H9 (cell line): ENCODE results near the gene SMARCA2. TPM values are rescaled to one million over a fixed set of nuclear protein-coding genes. Genes with fewer than 3 reads are reported as not detected.

Experiments
- DNase-seq: peaks from one replicate; pipeline ENCODE4 v3.0.0-alpha.2; 2017
- H2AFZ ChIP-seq: one replicate; pipeline ENCODE4 v1.6.1; 2013; ENCODE audit warnings: mild to moderate bottlenecking, low read length, control low read depth, moderate library complexity
- H2AK5ac ChIP-seq: 2 replicates; pipeline ENCODE4 v1.6.1; 2013; ENCODE audit warnings: low read length, control low read depth, mixed read lengths; ENCODE audit not compliant: insufficient read length
- H2BK120ac ChIP-seq: one replicate; pipeline ENCODE4 v1.6.1; 2013; ENCODE audit warnings: low read depth, mild to moderate bottlenecking, low read length, control low read depth, inconsistent platforms; ENCODE audit not compliant: poor library complexity, severe bottlenecking
- H2BK12ac ChIP-seq: 2 replicates; pipeline ENCODE4 v1.6.1; 2013; ENCODE audit warnings: low read length, control low read depth, mixed read lengths, low read depth; ENCODE audit not compliant: insufficient read length
- H2BK15ac ChIP-seq: 2 replicates; pipeline ENCODE4 v1.6.1; 2013; ENCODE audit warnings: low read depth, low read length, control low read depth
- H2BK20ac ChIP-seq: one replicate; pipeline ENCODE4 v1.6.1; 2013; ENCODE audit warnings: low read depth, mild to moderate bottlenecking, low read length, control low read depth, inconsistent platforms; ENCODE audit not compliant: poor library complexity, severe bottlenecking
- H2BK5ac ChIP-seq: 2 replicates; pipeline ENCODE4 v1.6.1; 2013; ENCODE audit warnings: low read length, control low read depth, mixed read lengths; ENCODE audit not compliant: insufficient read length
- H3K14ac ChIP-seq: 2 replicates; pipeline ENCODE4 v1.6.1; 2013; ENCODE audit warnings: low read length, control low read depth; ENCODE audit not compliant: insufficient read depth
- H3K18ac ChIP-seq: 2 replicates; pipeline ENCODE4 v1.6.1; 2013; ENCODE audit warnings: low read depth, mild to moderate bottlenecking, mixed read lengths, low read length, control low read depth; ENCODE audit not compliant: insufficient read length
- H3K23ac ChIP-seq: 2 replicates; pipeline ENCODE4 v1.6.1; 2013; ENCODE audit warnings: low read length, control low read depth, mixed read lengths, low read depth; ENCODE audit not compliant: insufficient read length
- H3K23me2 ChIP-seq: 2 replicates; pipeline ENCODE4 v1.6.1; 2013; ENCODE audit warnings: low read depth, mild to moderate bottlenecking, mixed read lengths, low read length, control low read depth; ENCODE audit not compliant: insufficient read length, poor library complexity, severe bottlenecking
- H3K27ac ChIP-seq: 2 replicates; pipeline ENCODE4 v1.5.1; 2013; ENCODE audit warnings: low read length, control low read depth, mixed read lengths, low read depth; ENCODE audit not compliant: insufficient read length
- H3K27me3 ChIP-seq: 2 replicates; pipeline ENCODE4 v1.6.1; 2013; ENCODE audit warnings: low read length, control low read depth, inconsistent platforms; ENCODE audit not compliant: insufficient read depth
- H3K4ac ChIP-seq: 2 replicates; pipeline ENCODE4 v1.6.1; 2013; ENCODE audit warnings: low read depth, mild to moderate bottlenecking, control low read depth, inconsistent platforms, low read length, moderate library complexity
- H3K4me1 ChIP-seq: 2 replicates; pipeline ENCODE4 v1.6.1; 2013; ENCODE audit warnings: low read length, control low read depth, inconsistent platforms; ENCODE audit not compliant: insufficient read depth
- H3K4me2 ChIP-seq: 2 replicates; pipeline ENCODE4 v1.6.1; 2013; ENCODE audit warnings: low read length, control low read depth, mixed read lengths; ENCODE audit not compliant: insufficient read length, insufficient read depth
- H3K56ac ChIP-seq: 2 replicates; pipeline ENCODE4 v1.6.1; 2013; ENCODE audit warnings: low read depth, mild to moderate bottlenecking, mixed read lengths, low read length, control low read depth; ENCODE audit not compliant: insufficient read length
- H3K79me1 ChIP-seq: 2 replicates; pipeline ENCODE4 v1.6.1; 2013; ENCODE audit warnings: low read depth, mild to moderate bottlenecking, moderate library complexity, low read length, control low read depth, inconsistent platforms; ENCODE audit not compliant: insufficient read depth, poor library complexity, severe bottlenecking
- H3K79me2 ChIP-seq: 2 replicates; pipeline ENCODE4 v1.6.1; 2013; ENCODE audit warnings: low read length, control low read depth, inconsistent platforms; ENCODE audit not compliant: insufficient read depth
- H3K9ac ChIP-seq: 2 replicates; pipeline ENCODE4 v1.6.1; 2013; ENCODE audit warnings: low read length, control low read depth, mixed read lengths; ENCODE audit not compliant: insufficient read length; ENCODE audit errors: extremely low read depth
- H3K9me3 ChIP-seq: one replicate; pipeline ENCODE4 v1.6.1; 2013; ENCODE audit warnings: low read depth, low read length, inconsistent platforms; ENCODE audit not compliant: control insufficient read depth
- H3T11ph ChIP-seq: one replicate; pipeline ENCODE4 v1.6.1; 2013; ENCODE audit warnings: mild to moderate bottlenecking, low read length, control low read depth, inconsistent platforms
- H4K20me1 ChIP-seq: one replicate; pipeline ENCODE4 v1.6.1; 2013; ENCODE audit not compliant: control insufficient read depth, insufficient read length, insufficient read depth
- H4K5ac ChIP-seq: 2 replicates; pipeline ENCODE4 v1.6.1; 2013; ENCODE audit warnings: low read depth, mild to moderate bottlenecking, mixed read lengths, low read length, control low read depth; ENCODE audit not compliant: insufficient read length
- H4K8ac ChIP-seq: replicated peaks from 2 replicates; pipeline ENCODE4 v1.6.1; 2013; ENCODE audit warnings: low read length, control low read depth, mixed read lengths, low read depth; ENCODE audit not compliant: insufficient read length
- H4K91ac ChIP-seq: 2 replicates; pipeline ENCODE4 v1.6.1; 2013; ENCODE audit warnings: low read depth, mild to moderate bottlenecking, moderate library complexity, mixed read lengths, low read length, control low read depth; ENCODE audit not compliant: insufficient read length
- H3K27ac Mint-ChIP-seq, 3 experiments: 2 replicates in 2 of 3; 3 replicates in 1 of 3; pipeline ENCODE4 v1.8.0; 2020 to 2021; ENCODE audit warnings: mixed read lengths in 3 of 3, mild to moderate bottlenecking in 1 of 3, moderate library complexity in 1 of 3
- H3K27me3 Mint-ChIP-seq: 2 replicates; pipeline ENCODE4 v1.8.0; 2021; ENCODE audit warnings: low read depth, mild to moderate bottlenecking, moderate library complexity, mixed read lengths
- H3K36me3 Mint-ChIP-seq, 3 experiments: 2 replicates in 2 of 3; 3 replicates in 1 of 3; pipeline ENCODE4 v1.8.0; 2020 to 2021; ENCODE audit warnings: low read depth in 3 of 3, mixed read lengths in 3 of 3; ENCODE audit not compliant: insufficient read depth in 1 of 3
- H3K4me1 Mint-ChIP-seq, 2 experiments: 2 replicates each; pipeline ENCODE4 v1.8.0; 2020; ENCODE audit warnings: mixed read lengths in 2 of 2
- H3K4me3 Mint-ChIP-seq, 2 experiments: 2 replicates in 1 of 2; 3 replicates in 1 of 2; pipeline ENCODE4 v1.8.0; 2020 to 2021; ENCODE audit warnings: mild to moderate bottlenecking in 2 of 2, mixed read lengths in 2 of 2, moderate library complexity in 1 of 2
- H3K9me3 Mint-ChIP-seq, 2 experiments: 2 replicates in 1 of 2; 3 replicates in 1 of 2; pipeline ENCODE4 v1.8.0; 2020; ENCODE audit warnings: mild to moderate bottlenecking in 2 of 2, mixed read lengths in 2 of 2, moderate library complexity in 1 of 2
- WGBS: extraction: QIAGEN DNeasy Blood & Tissue Kit; methylation state at CpG from one replicate; pipeline ENCODE4 v1.1.7; 2013; ENCODE audit warnings: missing lambda C conversion rate, low lambda C conversion rate, mixed read lengths; ENCODE audit not compliant: insufficient read length; ENCODE audit errors: extremely low coverage; 5-methylcytosine and 5-hydroxymethylcytosine counted together
- total RNA-seq: library from RNA; stranded (reverse); gene quantifications from 2 replicates; pipeline ENCODE4 v1.2.1, GENCODE V29; 2021
- TF ChIP-seq, protein P1 (sequence below): fragments of 200-600 bp; sonication (generic); conservative IDR thresholded peaks from 3 replicates; pipeline ENCODE4 v1.8.0; 2021; ENCODE audit warnings: antibody characterized with exemption, mild to moderate bottlenecking

SMARCA2 gene
- total RNA-seq, 1 experiment from 2014 or later = 15.3 TPM

GRCh38 chr9:2008372-2008771 lies 6.8 kb upstream of the SMARCA2 start:
- Histone ChIP-seq H3K79me1 (no peaks in the 10 kb centered on the region), H4K91ac (no peak overlapping the region), H2BK15ac (no peak overlapping the region), H3K23me2 (no peaks in the 10 kb centered on the region), H3K18ac (no peak overlapping the region), H3K79me2 (no peaks in the 10 kb centered on the region), H3K9me3 (no peaks in the 10 kb centered on the region), H4K20me1 (no peaks in the 10 kb centered on the region), H2AFZ (no peak overlapping the region), H3K23ac (no peak overlapping the region), H2BK5ac (no peak overlapping the region), H2BK20ac (no peak overlapping the region), H3K56ac (no peak overlapping the region), H3K27ac (no peak overlapping the region), H3T11ph (no peak overlapping the region), H3K9ac (no peak overlapping the region), H4K5ac (no peak overlapping the region), H3K27me3 (peaks cover under 1% of the 10 kb centered on the region; the same call in 1 of the 2 replicates), H2BK12ac (no peak overlapping the region), H2BK120ac (no peak overlapping the region), H3K4me2 (no peak overlapping the region), H3K14ac (no peak overlapping the region), H3K4ac (no peak overlapping the region), H4K8ac (no peak overlapping the region), H2AK5ac (no peak overlapping the region), H3K4me1 (peaks cover 2% of the 10 kb centered on the region; the same call in 1 of the 2 replicates)
- Mint-ChIP-seq H3K27me3 (peaks cover 44% of the 10 kb centered on the region), H3K36me3 (no peaks in the 10 kb centered on the region), H3K4me3 (no peak overlapping the region), H3K27ac (no peak overlapping the region), H3K4me1 (peaks cover 13 to 14% of the 10 kb centered on the region in 2 experiments), H3K9me3 (no peaks in the 10 kb centered on the region)
- no CpG with 5 or more reads among the region's 2 CpGs for WGBS
- TF ChIP-seq, protein P1, sequence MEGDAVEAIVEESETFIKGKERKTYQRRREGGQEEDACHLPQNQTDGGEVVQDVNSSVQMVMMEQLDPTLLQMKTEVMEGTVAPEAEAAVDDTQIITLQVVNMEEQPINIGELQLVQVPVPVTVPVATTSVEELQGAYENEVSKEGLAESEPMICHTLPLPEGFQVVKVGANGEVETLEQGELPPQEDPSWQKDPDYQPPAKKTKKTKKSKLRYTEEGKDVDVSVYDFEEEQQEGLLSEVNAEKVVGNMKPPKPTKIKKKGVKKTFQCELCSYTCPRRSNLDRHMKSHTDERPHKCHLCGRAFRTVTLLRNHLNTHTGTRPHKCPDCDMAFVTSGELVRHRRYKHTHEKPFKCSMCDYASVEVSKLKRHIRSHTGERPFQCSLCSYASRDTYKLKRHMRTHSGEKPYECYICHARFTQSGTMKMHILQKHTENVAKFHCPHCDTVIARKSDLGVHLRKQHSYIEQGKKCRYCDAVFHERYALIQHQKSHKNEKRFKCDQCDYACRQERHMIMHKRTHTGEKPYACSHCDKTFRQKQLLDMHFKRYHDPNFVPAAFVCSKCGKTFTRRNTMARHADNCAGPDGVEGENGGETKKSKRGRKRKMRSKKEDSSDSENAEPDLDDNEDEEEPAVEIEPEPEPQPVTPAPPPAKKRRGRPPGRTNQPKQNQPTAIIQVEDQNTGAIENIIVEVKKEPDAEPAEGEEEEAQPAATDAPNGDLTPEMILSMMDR = no peak
- DNase-seq = no peak
